Measurements from ENCODE around the gene GDAP2. TPM values are rescaled to one million over a fixed set of nuclear protein-coding genes. Genes with fewer than 3 reads are reported as not detected.

GDAP2 gene
- total and polyA plus RNA-seq, 2 donors (not counting 3 experiments of a cell fraction or from before 2014, with no cell fraction given), result 4.5 to 21.5 TPM

- H3K27ac ChIP-seq (ENCODE audit: insufficient read depth, low read depth, low read length), result no peak overlapping the region
- dilution Hi-C loops (cut with MboI; ENCODE audit: extremely low pct_ligation_motif_present, low sequenced_read_pairs) (no loop called here), intact Hi-C loops (cut with micrococcal nuclease) (no loop called here)
- no peak overlapping the region for H3K4me2 ChIP-seq (ENCODE audit: insufficient read depth, low read length)
- TF ChIP-seq CTCF (IDR thresholded peaks at IDR 0.05; ENCODE audit: extremely low read depth in 1 of 2, insufficient read depth in 1 of 2, low read depth in 1 of 2, low read length in 2 of 2) (no peak), EZH2 (IDR thresholded peaks at IDR 0.05; ENCODE audit: borderline replicate concordance, low read depth, low read length, severe bottlenecking) (no peak), MYC (IDR thresholded peaks at IDR 0.05; ENCODE audit: low read depth, low read length) (no peak), MAX (IDR thresholded peaks at IDR 0.05; ENCODE audit: insufficient read depth, insufficient read length) (no peak), JUN (IDR thresholded peaks at IDR 0.05; ENCODE audit: borderline replicate concordance, insufficient read depth, insufficient read length, low read depth) (no peak), POLR2A (IDR thresholded peaks at IDR 0.05; ENCODE audit: low read depth, low read length) (no peak), GATA2 (IDR thresholded peaks at IDR 0.05; ENCODE audit: insufficient read depth, insufficient read length, low read depth, low read length) (no peak), FOS (IDR thresholded peaks at IDR 0.05; ENCODE audit: borderline replicate concordance, insufficient read depth, low read length) (no peak), POLR2AphosphoS5 (IDR thresholded peaks at IDR 0.05; ENCODE audit: insufficient read depth, low read depth, low read length) (no peak)
- CTCF ChIA-PET, result interaction anchor here (0.9 to 4.9 kb wide), 8 partner anchors 10 to 161 kb away, joined by 3 to 74 read pairs (median 4); no protein-coding TSS in a partner anchor
- H3K4me1 ChIP-seq (ENCODE audit: control insufficient read depth, extremely low read depth, insufficient read depth, low read length), result no peaks in the 10 kb centered on the region
- no peak overlapping the region for H2AFZ ChIP-seq (ENCODE audit: low read depth, low read length)
- no TSS peak for BruUV-seq (replicated peaks)
- H3K9me3 ChIP-seq (replicated peaks; ENCODE audit: control insufficient read depth, insufficient read depth, low read length), result no peaks in the 10 kb centered on the region
- peaks cover 2 to 9% of the 10 kb centered on the region in 2 experiments for H3K27me3 ChIP-seq (ENCODE audit: control insufficient read depth in 2 of 2, insufficient read depth in 2 of 2, low read length in 2 of 2)
- no peaks in the 10 kb centered on the region for H3K36me3 ChIP-seq (ENCODE audit: control insufficient read depth in 2 of 2, extremely low read depth in 1 of 2, insufficient read depth in 2 of 2, low read length in 2 of 2)
- H3K9ac ChIP-seq (replicated peaks; ENCODE audit: extremely low read depth, insufficient read depth, low read length), result no peak overlapping the region
- DNase-seq (ENCODE audit: low read depth, low spot score), result peak; percentile 57
- no peaks in the 10 kb centered on the region for H4K20me1 ChIP-seq (replicated peaks; ENCODE audit: control insufficient read depth, extremely low read depth, insufficient read depth, low read length)
- no peaks in the 10 kb centered on the region for H3K9me1 ChIP-seq (replicated peaks; ENCODE audit: control insufficient read depth, extremely low read depth, insufficient read depth, low read length)
- H3K4me3 ChIP-seq (replicated peaks in 1 of 3; ENCODE audit: insufficient read depth in 1 of 3, low read depth in 1 of 3, low read length in 3 of 3), result no peak overlapping the region
- FAIRE-seq, result no peak
- no peaks in the 10 kb centered on the region for H3K79me2 ChIP-seq (ENCODE audit: control insufficient read depth, insufficient read depth, low read length)
- POLR2A ChIA-PET, result interaction anchor here (0.6 kb wide), 1 partner anchor 37 kb away, joined by 3 read pairs; no protein-coding TSS in a partner anchor
Measured at GRCh38 chr1:117814856-117815797, 114.3 kb downstream of the GDAP2 start.

Other genes with a start within 250 kb of the GDAP2 start
- gene WDR3, start 118 bp upstream of the GDAP2 start, total RNA-seq, result 27.7 and 29.3 TPM in 2 replicates
- 7.9 and 12.4 TPM in 2 replicates for gene WDR3, start 118 bp upstream of the GDAP2 start, polyA plus RNA-seq

All from endothelial cell of umbilical vein (primary cell).